NCI-H128 (cell line): ENCODE results near the gene RGS12.
"Not testable (repeated sequence)": the region's sequence is repeated elsewhere in the genome, so short reads cannot be mapped to it uniquely, and the experiment has no call there.

Experiments used
- DNase-seq: peaks from one replicate; lab custom pipeline; 2025; ENCODE audit not compliant: unreplicated experiment; lab: John Stamatoyannopoulos, UW

Gene RGS12

GRCh38 chr4:3294401-3295241, 1.8 kb downstream of the RGS12 start:
- DNase-seq, result no peak

- DNase-seq, result no peak
These were observed 3.2 kb downstream of the RGS12 start for GRCh38 chr4:3295837-3296624.

GRCh38 chr4:3296651-3297050, 3.8 kb downstream of the RGS12 start:
- no peak for DNase-seq

GRCh38 chr4:3297066-3297859, 4.4 kb downstream of the RGS12 start:
- DNase-seq, result no peak

GRCh38 chr4:3299122-3299975, 6.5 kb downstream of the RGS12 start:
- DNase-seq, result no peak

DNA sequence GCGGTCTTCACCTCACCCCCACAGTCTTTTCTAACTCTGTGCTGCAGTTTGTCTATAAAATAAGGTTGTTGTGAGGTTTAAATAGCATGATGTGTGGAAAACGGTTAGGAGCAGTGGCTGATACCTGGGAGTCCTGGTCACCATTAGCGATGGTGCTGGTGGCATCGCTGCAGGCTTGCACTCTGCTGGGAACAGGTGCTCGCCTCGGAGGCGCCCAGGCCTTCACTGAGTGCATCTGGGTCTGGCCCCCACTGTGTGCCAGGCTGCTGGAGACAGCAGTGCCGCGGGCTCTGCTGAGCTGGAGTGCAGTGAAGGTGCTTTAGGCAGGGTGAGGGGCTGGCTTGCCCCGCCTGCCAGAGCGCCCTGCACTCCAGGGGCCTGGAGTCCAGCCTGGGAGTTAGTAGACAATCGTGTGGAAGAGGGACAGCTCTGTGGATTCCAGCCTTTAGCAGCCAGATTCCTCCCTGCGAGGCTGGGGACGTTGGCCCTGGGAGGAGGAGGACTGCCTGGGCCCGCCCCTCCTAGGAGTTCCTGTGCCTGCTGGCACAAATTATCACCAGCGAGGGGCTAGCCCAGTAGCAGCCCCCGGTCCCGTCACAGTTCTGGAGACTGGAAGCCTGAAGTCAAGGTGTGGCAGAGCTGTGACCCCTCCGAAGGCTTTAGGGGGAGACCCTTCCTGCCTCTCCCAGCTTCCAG, 7.3 kb downstream of the RGS12 start:
- no peak for DNase-seq

- DNase-seq, result not testable (repeated sequence)
These were observed 8.1 kb downstream of the RGS12 start for GRCh38 chr4:3300882-3301281.

- DNase-seq, result no peak
These were observed 8.8 kb downstream of the RGS12 start for GRCh38 chr4:3301450-3302172.

DNA sequence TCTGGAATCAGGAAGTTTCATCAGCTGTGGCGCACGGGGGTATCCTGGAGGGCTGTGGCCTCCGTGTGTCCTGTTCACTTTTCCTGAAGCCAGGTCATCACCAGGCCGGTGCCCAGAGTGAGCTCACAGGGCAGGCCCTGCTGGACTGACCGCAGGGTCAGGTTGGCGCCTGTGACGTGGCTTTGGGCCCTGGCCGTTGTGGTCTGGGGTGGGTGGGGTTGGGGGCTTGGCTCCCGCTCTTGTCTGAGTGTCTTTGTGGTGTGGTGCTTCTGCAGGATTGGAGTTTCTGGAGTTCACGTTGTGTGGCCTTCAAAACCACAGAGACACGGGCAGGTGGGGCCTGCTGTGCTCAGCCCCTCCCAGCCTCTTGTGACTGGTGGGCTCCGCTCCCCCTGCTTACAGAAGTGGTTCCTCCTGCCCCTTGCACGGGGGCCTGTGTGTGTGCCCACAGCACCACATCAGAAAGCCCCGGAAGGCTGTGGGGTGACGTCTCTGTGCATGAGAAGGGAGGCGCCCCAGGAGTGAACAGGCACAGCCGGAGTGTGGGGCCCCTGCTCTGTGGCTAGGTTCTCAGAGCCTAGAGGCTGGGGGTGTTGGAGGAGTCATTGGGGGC, 9.5 kb downstream of the RGS12 start:
- DNase-seq, result no peak

GRCh38 chr4:3302786-3303564, 10.2 kb downstream of the RGS12 start:
- DNase-seq, result no peak

- DNase-seq, result no peak
These were observed 10.7 kb downstream of the RGS12 start for GRCh38 chr4:3303565-3303824.

GRCh38 chr4:3303923-3304710, 11.3 kb downstream of the RGS12 start:
- no peak for DNase-seq

DNA sequence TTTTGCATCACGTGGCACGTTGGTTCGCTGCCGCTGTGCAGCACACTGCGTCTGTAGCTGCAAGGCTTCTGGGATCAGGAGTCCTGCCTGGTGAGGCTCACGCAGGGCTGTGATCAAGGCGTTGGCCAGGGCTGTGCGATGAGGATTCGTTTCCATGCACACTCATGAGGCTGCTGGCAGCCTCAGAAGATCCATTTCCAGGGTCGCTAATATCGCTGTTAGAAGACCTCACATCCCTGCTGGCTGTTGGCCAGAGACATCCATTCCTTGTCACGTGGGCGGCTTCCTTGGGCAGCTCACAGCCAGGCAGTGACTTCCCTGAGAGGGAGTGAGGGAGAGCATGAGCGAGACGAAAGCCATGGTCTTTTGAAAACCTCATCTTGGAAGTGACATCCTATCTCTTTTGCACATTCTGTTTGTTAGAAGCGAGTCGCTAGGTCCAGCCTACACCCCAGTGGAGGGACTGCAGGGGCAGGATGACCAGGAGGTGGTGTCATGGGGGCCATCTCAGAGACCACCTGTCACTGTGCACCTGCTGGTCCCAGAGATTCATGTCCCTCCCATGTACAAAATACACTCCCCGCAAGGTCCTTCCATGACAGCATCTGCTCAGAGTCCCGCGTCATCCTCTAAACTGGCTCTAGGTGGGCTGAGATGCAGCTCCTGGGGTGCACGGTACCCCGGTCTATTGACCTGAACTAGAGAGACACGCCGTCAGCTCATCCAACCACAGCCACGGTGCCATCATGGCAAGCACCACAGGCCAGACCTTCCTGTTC, 12.2 kb downstream of the RGS12 start:
- DNase-seq, result no peak

GRCh38 chr4:3305610-3306371, 13.0 kb downstream of the RGS12 start:
- no peak for DNase-seq

GRCh38 chr4:3306450-3306849, 13.6 kb downstream of the RGS12 start:
- DNase-seq, result no peak

DNA sequence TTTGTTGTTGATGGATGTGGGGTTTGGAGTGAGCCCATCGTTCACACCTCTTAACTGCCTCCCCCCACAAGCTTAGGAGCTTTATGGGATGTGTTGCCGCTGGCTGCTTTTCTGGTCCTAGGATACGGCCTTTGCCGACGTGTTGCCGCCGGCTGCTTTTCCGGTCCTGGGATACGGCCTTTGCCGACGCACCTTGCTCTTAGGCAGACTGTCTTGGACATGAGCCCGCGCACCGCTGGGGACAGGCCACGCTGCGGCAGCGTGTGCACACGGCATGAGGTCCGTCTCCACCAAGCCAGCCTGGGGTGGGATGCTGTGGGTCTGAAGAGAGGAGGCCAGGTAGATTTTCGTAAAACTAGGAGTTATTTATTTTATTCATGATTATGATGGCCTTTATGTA, 14.2 kb downstream of the RGS12 start:
- no peak for DNase-seq
